NOMO-1 (cell line): ENCODE results near the gene FIZ1.

Experiments used
- DNase-seq, 2 experiments: peaks; one replicate each; lab custom pipeline; 2025; ENCODE audit not compliant: unreplicated experiment in 2 of 2; lab: John Stamatoyannopoulos, UW

The FIZ1 gene

GRCh38 chr19:55544014-55544413 is 55.3 kb downstream of the FIZ1 start:
- no peak for DNase-seq

- DNase-seq = no peak
Measured at GRCh38 chr19:55543567-55543966, 55.8 kb downstream of the FIZ1 start.

GRCh38 chr19:55542292-55542855 is 56.9 kb downstream of the FIZ1 start:
- no peak for DNase-seq
